PC-3 (cell line): ENCODE results near the gene NRIP2.

ENCODE experiments used
- CTCF ChIP-seq: fragments of 300-600 bp; sonication (generic); conservative IDR thresholded peaks from 2 replicates; pipeline ENCODE4 v1.5.1; 2017; ENCODE audit warnings: antibody characterized with exemption, low read depth, mild to moderate bottlenecking, low read length
- EZH2 ChIP-seq: fragments of 300-600 bp; sonication (generic); IDR thresholded peaks from one replicate; pipeline ENCODE4 v1.6.1; 2017; ENCODE audit warnings: antibody characterized with exemption, mild to moderate bottlenecking, low read length; ENCODE audit not compliant: unreplicated experiment
- EZH2phosphoT487 ChIP-seq: fragments of 300-600 bp; sonication (generic); IDR thresholded peaks from 2 replicates; pipeline ENCODE4 v1.6.1; 2018; ENCODE audit warnings: mild to moderate bottlenecking, antibody characterized with exemption, low read length, borderline replicate concordance

DNA sequence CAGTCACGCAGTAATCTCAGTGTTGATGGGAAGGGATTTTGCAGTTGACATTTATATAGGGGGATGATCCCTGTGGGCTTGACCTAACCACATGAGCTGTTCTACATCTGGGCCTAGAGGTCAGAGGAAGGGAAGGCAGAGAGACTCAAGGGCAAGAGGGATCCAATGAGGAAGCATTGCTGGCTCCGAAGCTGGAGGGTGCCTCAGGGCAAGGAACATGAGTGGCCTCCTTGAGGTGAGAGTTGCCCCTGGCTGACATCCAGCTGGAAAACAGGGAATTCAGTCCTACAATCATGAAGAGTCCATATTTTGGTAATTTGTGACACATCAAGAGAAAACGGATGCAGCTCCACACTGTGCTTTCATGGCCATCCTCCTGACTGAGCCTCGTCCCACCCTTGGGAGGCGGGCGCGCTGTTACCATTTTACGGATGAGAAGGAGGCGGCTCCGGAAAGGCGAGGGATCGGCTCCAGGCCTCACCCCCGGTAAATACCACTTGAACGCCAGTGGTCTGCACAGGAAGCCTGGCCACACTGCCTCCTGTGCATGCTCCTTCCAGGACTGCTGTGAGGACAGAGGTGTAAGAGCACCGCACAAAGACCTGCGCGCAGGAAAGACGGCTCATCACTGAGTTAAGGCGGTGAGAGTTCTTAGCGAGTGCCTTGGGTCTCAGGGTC is 58.6 kb downstream of the NRIP2 start:
- TF ChIP-seq CTCF (no peak), EZH2phosphoT487 (no peak), EZH2 (no peak)
